Esophagus muscularis mucosa (tissue), 4 donors: ENCODE results near the gene AIDA.

Experiments used
- CTCF ChIP-seq, 3 experiments: fragments of 200-600 bp in 2 of 3; fragments of 450-650 bp in 1 of 3; sonication (generic) in 2 of 3; IDR thresholded peaks; one replicate each; pipeline ENCODE4 v1.5.1; 2017 to 2019; ENCODE audit warnings: antibody characterized with exemption in 3 of 3, mild to moderate bottlenecking in 2 of 3, moderate library complexity in 1 of 3
- EP300 ChIP-seq: sonication (generic); formaldehyde crosslinking; IDR thresholded peaks from one replicate; pipeline ENCODE4 v1.6.1; 2017; ENCODE audit warnings: antibody characterized with exemption
- POLR2A ChIP-seq: fragments of 450-650 bp; IDR thresholded peaks from one replicate; pipeline ENCODE4 v1.6.1; 2017; ENCODE audit warnings: antibody characterized with exemption, moderate library complexity, mild to moderate bottlenecking, low read depth
- POLR2AphosphoS5 ChIP-seq, 2 donors: sonication (generic); formaldehyde crosslinking; IDR thresholded peaks; one replicate each; pipeline ENCODE4 v1.6.1; 2017; ENCODE audit warnings: antibody characterized with exemption in 2 of 2

GRCh38 chr1:222704260-222704659 lies 8.0 kb downstream of the AIDA start:
- no peak for TF ChIP-seq CTCF (IDR thresholded peaks at IDR 0.05)
- no peak for TF ChIP-seq EP300
- TF ChIP-seq POLR2A, result no peak
- TF ChIP-seq POLR2AphosphoS5 (IDR thresholded peaks at IDR 0.05), result no peak
